GM12801 (cell line): Measurements from ENCODE around the gene OVOL1.

Source experiments
- TF ChIP-seq, protein P1 (sequence below): IDR thresholded peaks from one replicate; pipeline ENCODE4 v1.5.1; 2011; ENCODE audit warnings: control low read depth; ENCODE audit not compliant: insufficient read length; ENCODE audit errors: extremely low read depth

The OVOL1 gene

GRCh38 chr11:65816696-65817095 lies 29.8 kb downstream of the OVOL1 start:
- TF ChIP-seq, protein P1, sequence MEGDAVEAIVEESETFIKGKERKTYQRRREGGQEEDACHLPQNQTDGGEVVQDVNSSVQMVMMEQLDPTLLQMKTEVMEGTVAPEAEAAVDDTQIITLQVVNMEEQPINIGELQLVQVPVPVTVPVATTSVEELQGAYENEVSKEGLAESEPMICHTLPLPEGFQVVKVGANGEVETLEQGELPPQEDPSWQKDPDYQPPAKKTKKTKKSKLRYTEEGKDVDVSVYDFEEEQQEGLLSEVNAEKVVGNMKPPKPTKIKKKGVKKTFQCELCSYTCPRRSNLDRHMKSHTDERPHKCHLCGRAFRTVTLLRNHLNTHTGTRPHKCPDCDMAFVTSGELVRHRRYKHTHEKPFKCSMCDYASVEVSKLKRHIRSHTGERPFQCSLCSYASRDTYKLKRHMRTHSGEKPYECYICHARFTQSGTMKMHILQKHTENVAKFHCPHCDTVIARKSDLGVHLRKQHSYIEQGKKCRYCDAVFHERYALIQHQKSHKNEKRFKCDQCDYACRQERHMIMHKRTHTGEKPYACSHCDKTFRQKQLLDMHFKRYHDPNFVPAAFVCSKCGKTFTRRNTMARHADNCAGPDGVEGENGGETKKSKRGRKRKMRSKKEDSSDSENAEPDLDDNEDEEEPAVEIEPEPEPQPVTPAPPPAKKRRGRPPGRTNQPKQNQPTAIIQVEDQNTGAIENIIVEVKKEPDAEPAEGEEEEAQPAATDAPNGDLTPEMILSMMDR, result no peak

DNA sequence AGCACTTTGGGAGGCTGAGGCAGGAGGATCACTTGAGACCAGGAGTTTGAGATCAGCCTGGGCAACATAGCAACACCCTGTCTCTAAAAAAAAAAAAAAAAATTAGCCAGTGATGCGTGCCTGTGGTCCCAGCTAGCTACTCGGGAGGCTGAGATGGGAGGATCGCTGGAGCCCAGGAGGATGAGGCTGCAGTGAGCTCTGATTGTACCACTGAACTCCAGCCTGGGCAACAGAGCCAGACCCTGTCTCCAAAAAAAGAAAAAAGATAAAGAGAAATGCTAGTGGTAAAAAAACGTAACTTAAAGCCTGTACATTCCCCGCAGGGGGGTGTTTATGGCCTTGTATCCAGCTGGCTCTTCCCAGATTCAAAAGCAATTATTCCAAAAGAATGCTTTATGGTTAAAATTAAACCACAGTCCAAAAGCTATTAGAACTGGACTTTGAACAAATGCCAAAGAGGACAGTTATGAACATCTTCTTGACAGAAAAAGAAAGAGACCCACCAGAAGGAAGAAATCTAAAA lies 30.5 kb downstream of the OVOL1 start:
- TF ChIP-seq, protein P1, result no peak

GRCh38 chr11:65817835-65818680 lies 31.2 kb downstream of the OVOL1 start:
- TF ChIP-seq, protein P1, result no peak

DNA sequence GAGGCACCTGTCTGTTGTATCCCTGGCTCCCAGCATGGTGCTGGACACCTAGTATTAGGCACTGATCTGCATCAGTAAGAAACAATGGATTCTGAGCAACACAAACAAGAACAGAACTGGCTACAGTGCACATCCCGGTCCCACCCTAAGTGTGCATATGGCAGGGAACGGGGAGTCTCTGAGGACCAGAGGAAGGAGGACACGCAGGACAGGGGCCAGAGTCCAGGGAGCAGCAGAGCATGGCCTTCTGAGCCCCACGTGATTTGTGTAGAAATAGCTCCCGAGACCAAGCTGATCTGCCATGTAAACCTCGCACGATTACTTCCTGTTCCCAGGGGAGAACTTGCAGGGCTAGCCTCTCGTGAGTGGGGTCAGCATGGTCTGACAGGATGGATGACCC lies 34.2 kb downstream of the OVOL1 start:
- TF ChIP-seq, protein P1, result no peak

DNA sequence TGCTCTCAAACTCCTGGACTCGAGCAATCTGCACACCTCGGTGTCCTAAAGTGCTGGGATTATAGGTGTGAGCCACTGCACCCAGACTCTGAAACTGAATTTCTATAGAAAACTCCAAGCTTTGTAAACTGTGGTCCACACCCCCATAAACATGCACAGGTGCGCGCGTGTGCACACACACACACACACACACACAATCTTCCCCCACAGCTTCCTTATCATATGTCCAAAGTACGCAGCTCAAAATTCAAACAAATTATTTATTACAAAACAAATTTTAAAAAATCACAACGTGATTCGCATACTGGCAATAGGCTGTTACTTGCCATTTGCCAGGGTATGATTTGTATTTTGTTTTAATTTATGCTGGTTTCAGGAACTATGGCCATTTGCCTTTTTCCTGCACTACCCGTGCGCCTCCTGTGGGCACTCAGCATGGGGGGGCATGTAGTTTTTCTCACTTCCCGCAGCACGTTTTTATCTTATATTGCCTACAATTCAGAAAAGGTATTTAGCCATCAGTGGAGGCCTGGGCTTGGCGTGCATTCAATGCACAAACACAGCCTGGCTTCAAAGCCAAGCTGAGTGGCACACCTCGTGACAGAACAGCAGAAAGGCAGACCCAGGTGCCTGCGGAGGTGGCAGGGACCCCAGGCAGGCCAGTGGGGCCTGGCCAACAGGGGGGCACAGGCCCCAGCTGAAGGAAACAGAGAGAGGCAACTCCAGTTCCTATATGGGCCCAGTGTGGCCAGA lies 36.1 kb downstream of the OVOL1 start:
- TF ChIP-seq, protein P1, result no peak

- TF ChIP-seq, protein P1, result no peak
Observed at GRCh38 chr11:65826984-65827735, 40.3 kb downstream of the OVOL1 start.

DNA sequence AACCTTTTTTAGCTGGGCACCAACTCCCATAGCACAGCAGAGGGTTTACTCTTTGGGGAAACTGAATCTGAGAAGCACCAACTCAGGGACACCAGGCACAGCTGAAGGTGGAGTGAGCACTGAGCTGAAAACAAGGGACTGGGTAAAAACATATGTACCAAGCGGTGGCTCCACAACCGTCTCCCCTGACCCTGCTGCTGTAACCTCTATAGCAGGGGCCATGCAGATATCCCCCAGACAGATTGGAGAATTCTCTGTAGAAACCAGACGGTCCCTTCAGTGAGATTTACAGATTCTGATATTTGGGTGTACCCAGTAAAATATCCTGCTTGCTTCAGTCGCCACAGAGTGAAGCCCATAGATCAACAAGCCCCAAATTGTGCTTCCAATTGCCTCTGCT lies 42.6 kb downstream of the OVOL1 start:
- TF ChIP-seq, protein P1, result no peak
